Activated naive CD4-positive, alpha-beta T cell treated with anti-CD3 and anti-CD28 coated beads, Interleukin-2, amount 50 U/mL, for 24 hours (primary cell): Measurements from ENCODE around the gene TNNC1.

Source experiments
- H3K27ac Mint-ChIP-seq: one replicate; pipeline ENCODE4 v1.8.0; 2021; ENCODE audit warnings: mild to moderate bottlenecking, mixed read lengths
- H3K27me3 Mint-ChIP-seq: one replicate; pipeline ENCODE4 v1.8.0; 2021; ENCODE audit warnings: mixed read lengths
- H3K36me3 Mint-ChIP-seq: one replicate; pipeline ENCODE4 v1.8.0; 2021; ENCODE audit warnings: mixed read lengths
- H3K4me1 Mint-ChIP-seq: one replicate; pipeline ENCODE4 v1.8.0; 2021; ENCODE audit warnings: mixed read lengths
- H3K4me3 Mint-ChIP-seq: one replicate; pipeline ENCODE4 v1.8.0; 2021; ENCODE audit warnings: mild to moderate bottlenecking, mixed read lengths
- H3K9me3 Mint-ChIP-seq: one replicate; pipeline ENCODE4 v1.8.0; 2021; ENCODE audit warnings: mixed read lengths

The TNNC1 gene

DNA sequence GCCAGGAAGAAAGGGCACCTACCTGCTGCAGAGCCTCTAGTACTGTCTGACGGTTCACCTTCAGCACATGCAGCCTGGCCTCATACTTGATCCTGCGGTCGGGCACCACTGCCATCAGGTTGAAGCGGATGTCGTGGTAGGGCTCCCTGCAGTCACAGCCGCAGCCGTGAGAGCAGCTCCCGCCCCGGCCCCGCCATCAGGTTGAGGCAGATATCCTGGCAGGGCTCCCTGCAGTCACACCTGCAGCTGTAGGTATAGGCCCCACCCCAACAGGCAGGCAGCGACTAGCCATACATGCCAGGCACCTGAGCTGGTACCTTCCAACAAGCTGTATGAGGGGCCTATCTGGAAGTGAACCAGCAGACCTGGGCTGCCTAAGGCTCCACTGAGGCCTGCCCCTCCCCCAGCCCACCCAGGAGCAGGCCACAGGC is 47.6 kb downstream of the TNNC1 start:
- Mint-ChIP-seq H3K27ac (no peak overlapping the region), H3K27me3 (no peaks in the 10 kb centered on the region), H3K9me3 (no peaks in the 10 kb centered on the region), H3K4me3 (no peak overlapping the region), H3K36me3 (peaks cover 7% of the 10 kb centered on the region), H3K4me1 (peaks cover 16% of the 10 kb centered on the region)

DNA sequence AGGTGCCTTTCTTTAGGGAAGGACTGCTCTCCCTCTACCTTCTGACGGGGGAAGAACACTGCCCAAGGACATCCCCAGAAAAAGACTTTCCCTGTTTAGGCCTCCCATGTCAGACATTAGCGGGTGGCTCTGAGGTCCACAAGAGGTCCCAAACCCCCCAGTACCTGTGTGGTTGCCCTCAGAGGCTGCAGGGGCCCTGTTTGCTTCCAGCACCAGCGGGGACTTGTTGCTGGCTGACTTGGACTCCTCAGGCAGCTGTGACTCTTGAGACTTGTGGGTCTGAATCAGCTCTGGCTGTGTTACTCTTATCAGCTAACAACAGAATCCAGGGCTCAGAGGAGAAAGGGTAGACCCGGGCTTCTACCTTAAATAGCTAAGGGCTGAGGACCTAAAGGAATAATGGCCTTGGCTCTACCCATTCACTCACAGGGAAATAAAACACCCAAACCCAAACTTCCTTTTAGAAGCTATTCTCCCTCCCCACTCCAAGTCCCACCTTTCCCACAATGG is 48.2 kb downstream of the TNNC1 start:
- peaks cover 7% of the 10 kb centered on the region for H3K36me3 Mint-ChIP-seq
- H3K27ac Mint-ChIP-seq: no peak overlapping the region
- peaks cover 12% of the 10 kb centered on the region for H3K4me1 Mint-ChIP-seq
- no peaks in the 10 kb centered on the region for H3K27me3 Mint-ChIP-seq
- no peaks in the 10 kb centered on the region for H3K9me3 Mint-ChIP-seq
- H3K4me3 Mint-ChIP-seq: no peak overlapping the region

DNA sequence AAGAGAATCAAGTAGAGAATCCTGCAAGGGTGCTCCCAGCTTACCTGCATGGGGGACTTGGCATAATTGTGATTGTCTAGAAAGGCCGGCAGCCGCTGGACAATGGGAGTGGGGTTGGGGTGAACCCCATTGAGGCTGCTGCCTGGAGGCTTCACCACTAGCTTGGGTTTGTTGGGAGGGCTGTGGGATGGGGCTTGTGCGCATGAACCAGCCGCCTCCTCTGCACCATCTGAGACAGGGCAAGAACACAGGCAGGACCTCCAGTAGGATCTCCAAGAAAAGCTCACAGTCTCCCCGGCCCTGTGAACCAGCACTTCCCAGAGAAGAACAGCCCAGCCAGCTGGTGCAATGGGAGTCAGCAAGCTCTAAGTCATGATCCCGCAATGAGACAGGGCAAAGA is 48.8 kb downstream of the TNNC1 start:
- Mint-ChIP-seq H3K4me1 (peaks cover 12% of the 10 kb centered on the region), H3K36me3 (peaks cover 7% of the 10 kb centered on the region), H3K27ac (no peak overlapping the region), H3K4me3 (no peak overlapping the region), H3K9me3 (no peaks in the 10 kb centered on the region), H3K27me3 (no peaks in the 10 kb centered on the region)

DNA sequence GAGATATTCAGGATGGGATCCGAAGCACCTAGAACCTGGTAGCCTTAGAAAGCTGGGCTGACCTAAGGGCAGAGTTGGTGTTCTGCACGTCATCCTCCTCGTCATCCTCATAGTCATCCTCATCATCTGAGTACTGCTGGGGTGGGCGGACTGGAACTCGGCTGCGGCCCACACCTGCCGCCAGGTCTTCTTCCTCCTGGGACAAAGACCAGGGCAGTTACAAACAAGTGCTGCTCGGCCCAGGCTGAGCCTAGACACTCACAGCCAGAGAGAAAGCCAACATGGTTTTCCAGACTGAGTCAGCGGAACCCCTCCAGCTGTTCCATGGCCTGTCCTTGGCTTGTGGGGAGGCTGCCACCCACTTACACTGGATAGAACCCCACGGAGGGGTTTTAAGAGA is 49.5 kb downstream of the TNNC1 start:
- H3K9me3 Mint-ChIP-seq: no peaks in the 10 kb centered on the region
- H3K36me3 Mint-ChIP-seq: peaks cover 7% of the 10 kb centered on the region
- H3K4me3 Mint-ChIP-seq: no peak overlapping the region
- no peak overlapping the region for H3K27ac Mint-ChIP-seq
- no peaks in the 10 kb centered on the region for H3K27me3 Mint-ChIP-seq
- H3K4me1 Mint-ChIP-seq: peaks cover 12% of the 10 kb centered on the region

DNA sequence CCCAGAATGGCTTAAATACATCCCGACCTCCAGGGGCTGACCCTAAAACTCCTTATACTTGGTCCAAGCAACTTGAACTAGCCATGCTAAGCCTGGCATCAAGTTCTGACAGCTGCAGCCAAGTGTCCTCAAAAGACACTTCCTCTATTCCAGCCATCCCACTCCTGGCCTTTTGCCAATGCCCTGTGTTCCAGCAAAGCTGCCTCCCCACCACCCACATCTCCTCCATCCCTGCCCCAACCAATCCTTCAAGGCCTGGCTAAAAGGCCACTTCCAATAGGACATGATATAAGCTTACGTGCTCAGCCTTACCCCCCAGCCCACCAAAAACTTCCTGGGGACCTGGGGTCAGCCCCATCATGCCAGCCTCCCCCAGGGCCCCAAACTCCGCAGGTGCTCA is 49.9 kb downstream of the TNNC1 start:
- Mint-ChIP-seq H3K9me3 (no peaks in the 10 kb centered on the region), H3K27ac (no peak overlapping the region), H3K27me3 (no peaks in the 10 kb centered on the region), H3K4me1 (peaks cover 10% of the 10 kb centered on the region), H3K36me3 (peaks cover 7% of the 10 kb centered on the region), H3K4me3 (no peak overlapping the region)

DNA sequence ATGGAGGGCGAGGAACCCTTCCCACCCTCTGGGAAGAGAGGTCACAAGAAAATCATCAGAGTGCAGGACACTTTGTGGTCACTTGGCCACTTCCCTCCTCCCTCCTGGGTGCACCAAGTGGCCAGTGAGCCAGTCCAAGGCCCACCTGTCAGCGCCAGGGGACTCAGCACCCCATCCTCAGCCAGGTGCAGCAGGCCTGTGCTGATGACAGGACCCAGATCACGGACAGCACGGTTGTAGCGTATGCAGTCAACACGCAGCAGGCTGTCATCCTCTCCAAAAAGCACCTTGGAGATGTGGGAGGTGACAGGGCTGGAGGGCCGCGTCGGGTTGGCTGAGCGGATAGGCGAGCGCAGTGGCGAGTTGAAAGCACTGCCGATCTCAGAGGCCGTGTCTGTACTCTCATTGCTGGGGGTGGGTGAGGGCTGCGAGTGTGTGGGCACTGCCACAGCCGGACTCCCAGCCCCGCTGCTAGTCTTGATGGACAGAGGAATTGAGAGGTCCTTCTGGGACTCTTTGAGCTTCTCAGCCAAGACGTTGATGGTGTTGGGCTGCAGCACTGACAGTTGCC is 50.5 kb downstream of the TNNC1 start:
- H3K9me3 Mint-ChIP-seq: no peaks in the 10 kb centered on the region
- peaks cover 4% of the 10 kb centered on the region for H3K4me1 Mint-ChIP-seq
- no peak overlapping the region for H3K27ac Mint-ChIP-seq
- H3K4me3 Mint-ChIP-seq: no peak overlapping the region
- no peaks in the 10 kb centered on the region for H3K27me3 Mint-ChIP-seq
- H3K36me3 Mint-ChIP-seq: peaks cover 7% of the 10 kb centered on the region

DNA sequence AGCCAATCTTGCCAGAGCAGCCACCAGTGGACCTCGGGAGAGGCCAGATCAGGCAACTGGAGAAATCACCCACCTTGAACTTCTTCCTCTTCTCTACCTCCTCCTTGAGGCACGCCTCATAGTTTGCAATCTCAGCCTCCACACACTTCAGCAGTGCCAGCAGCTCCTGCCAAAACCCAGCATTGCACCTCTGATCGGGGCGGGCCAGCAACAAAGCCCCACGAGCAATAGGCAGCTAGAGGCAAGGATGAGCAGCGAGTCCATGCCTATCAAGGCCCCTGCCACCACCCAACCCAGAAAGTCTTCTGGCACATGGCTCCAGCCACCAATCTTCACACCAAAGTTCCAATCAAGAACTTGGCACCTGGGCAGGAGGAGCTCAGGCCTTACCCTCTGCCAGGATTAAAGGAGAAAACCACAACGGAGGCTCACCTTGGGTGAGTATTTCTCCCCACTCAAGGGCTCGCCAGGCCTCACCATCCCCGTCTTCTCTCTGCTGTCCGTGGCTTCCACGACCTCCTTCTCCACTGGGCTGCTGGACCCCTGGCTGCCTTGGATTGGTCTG is 51.1 kb downstream of the TNNC1 start:
- Mint-ChIP-seq H3K27ac (no peak overlapping the region), H3K4me3 (no peak overlapping the region), H3K4me1 (no peaks in the 10 kb centered on the region), H3K27me3 (no peaks in the 10 kb centered on the region), H3K9me3 (no peaks in the 10 kb centered on the region), H3K36me3 (peaks cover 5% of the 10 kb centered on the region)

DNA sequence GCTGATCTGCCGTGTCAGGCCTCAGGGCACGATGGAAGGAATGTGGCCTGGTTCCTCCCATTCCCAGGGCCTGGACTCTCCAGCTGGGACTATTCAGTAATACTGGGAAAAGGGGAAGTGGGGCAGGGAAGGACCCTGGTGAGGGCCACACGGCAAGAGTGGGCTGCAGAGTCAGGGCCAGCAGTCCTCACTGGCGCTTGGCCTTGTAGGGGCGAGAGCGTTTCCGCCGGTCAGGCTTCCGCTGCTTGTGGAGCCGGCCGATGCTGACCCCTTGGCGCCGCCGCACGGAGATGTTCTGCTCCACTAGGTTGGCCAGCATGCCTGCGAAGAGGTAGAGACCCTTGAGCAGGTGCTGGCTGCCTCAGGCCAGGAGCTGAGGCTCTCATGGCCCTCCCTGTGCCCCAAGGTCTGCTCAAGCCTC is 51.7 kb downstream of the TNNC1 start:
- H3K36me3 Mint-ChIP-seq: peaks cover 3% of the 10 kb centered on the region
- H3K4me3 Mint-ChIP-seq: no peak overlapping the region
- no peaks in the 10 kb centered on the region for H3K9me3 Mint-ChIP-seq
- H3K27ac Mint-ChIP-seq: no peak overlapping the region
- H3K27me3 Mint-ChIP-seq: no peaks in the 10 kb centered on the region
- H3K4me1 Mint-ChIP-seq: no peaks in the 10 kb centered on the region

DNA sequence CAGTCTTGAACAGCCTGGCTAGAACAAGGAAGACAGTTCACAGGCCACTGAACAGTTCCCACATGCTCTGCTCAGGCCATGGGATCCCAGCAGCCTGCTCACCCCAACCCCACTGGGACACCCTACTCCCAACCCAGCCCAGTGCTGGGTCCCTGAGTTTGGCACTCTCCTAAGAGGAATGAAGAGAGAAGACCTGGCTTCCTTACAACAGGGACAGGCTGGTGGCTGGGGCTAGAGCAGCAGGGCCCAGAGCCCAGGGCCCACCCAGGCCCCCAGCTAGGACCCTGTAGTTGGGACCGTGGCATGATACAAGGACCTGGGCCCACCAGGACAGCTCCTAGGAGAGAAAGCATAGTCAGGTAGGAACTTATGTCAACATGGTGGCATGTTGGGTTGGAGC is 52.3 kb downstream of the TNNC1 start:
- no peaks in the 10 kb centered on the region for H3K27me3 Mint-ChIP-seq
- H3K4me3 Mint-ChIP-seq: no peak overlapping the region
- no peaks in the 10 kb centered on the region for H3K4me1 Mint-ChIP-seq
- H3K27ac Mint-ChIP-seq: no peak overlapping the region
- peaks cover 3% of the 10 kb centered on the region for H3K36me3 Mint-ChIP-seq
- no peaks in the 10 kb centered on the region for H3K9me3 Mint-ChIP-seq
